H9 (cell line): ENCODE measurements around the gene COG4. TPM values are rescaled to one million over a fixed set of nuclear protein-coding genes. Genes with fewer than 3 reads are reported as not detected.

Experiments
- DNase-seq: peaks from one replicate; pipeline ENCODE4 v3.0.0-alpha.2; 2017
- H2AFZ ChIP-seq: one replicate; pipeline ENCODE4 v1.6.1; 2013; ENCODE audit warnings: mild to moderate bottlenecking, low read length, control low read depth, moderate library complexity
- H2AK5ac ChIP-seq: 2 replicates; pipeline ENCODE4 v1.6.1; 2013; ENCODE audit warnings: low read length, control low read depth, mixed read lengths; ENCODE audit not compliant: insufficient read length
- H2BK120ac ChIP-seq: one replicate; pipeline ENCODE4 v1.6.1; 2013; ENCODE audit warnings: low read depth, mild to moderate bottlenecking, low read length, control low read depth, inconsistent platforms; ENCODE audit not compliant: poor library complexity, severe bottlenecking
- H2BK12ac ChIP-seq: 2 replicates; pipeline ENCODE4 v1.6.1; 2013; ENCODE audit warnings: low read length, control low read depth, mixed read lengths, low read depth; ENCODE audit not compliant: insufficient read length
- H2BK15ac ChIP-seq: 2 replicates; pipeline ENCODE4 v1.6.1; 2013; ENCODE audit warnings: low read depth, low read length, control low read depth
- H2BK20ac ChIP-seq: one replicate; pipeline ENCODE4 v1.6.1; 2013; ENCODE audit warnings: low read depth, mild to moderate bottlenecking, low read length, control low read depth, inconsistent platforms; ENCODE audit not compliant: poor library complexity, severe bottlenecking
- H2BK5ac ChIP-seq: 2 replicates; pipeline ENCODE4 v1.6.1; 2013; ENCODE audit warnings: low read length, control low read depth, mixed read lengths; ENCODE audit not compliant: insufficient read length
- H3K14ac ChIP-seq: 2 replicates; pipeline ENCODE4 v1.6.1; 2013; ENCODE audit warnings: low read length, control low read depth; ENCODE audit not compliant: insufficient read depth
- H3K18ac ChIP-seq: 2 replicates; pipeline ENCODE4 v1.6.1; 2013; ENCODE audit warnings: low read depth, mild to moderate bottlenecking, mixed read lengths, low read length, control low read depth; ENCODE audit not compliant: insufficient read length
- H3K23ac ChIP-seq: 2 replicates; pipeline ENCODE4 v1.6.1; 2013; ENCODE audit warnings: low read length, control low read depth, mixed read lengths, low read depth; ENCODE audit not compliant: insufficient read length
- H3K23me2 ChIP-seq: 2 replicates; pipeline ENCODE4 v1.6.1; 2013; ENCODE audit warnings: low read depth, mild to moderate bottlenecking, mixed read lengths, low read length, control low read depth; ENCODE audit not compliant: insufficient read length, poor library complexity, severe bottlenecking
- H3K27ac ChIP-seq: 2 replicates; pipeline ENCODE4 v1.5.1; 2013; ENCODE audit warnings: low read length, control low read depth, mixed read lengths, low read depth; ENCODE audit not compliant: insufficient read length
- H3K27me3 ChIP-seq: 2 replicates; pipeline ENCODE4 v1.6.1; 2013; ENCODE audit warnings: low read length, control low read depth, inconsistent platforms; ENCODE audit not compliant: insufficient read depth
- H3K4ac ChIP-seq: 2 replicates; pipeline ENCODE4 v1.6.1; 2013; ENCODE audit warnings: low read depth, mild to moderate bottlenecking, control low read depth, inconsistent platforms, low read length, moderate library complexity
- H3K4me1 ChIP-seq: 2 replicates; pipeline ENCODE4 v1.6.1; 2013; ENCODE audit warnings: low read length, control low read depth, inconsistent platforms; ENCODE audit not compliant: insufficient read depth
- H3K4me2 ChIP-seq: 2 replicates; pipeline ENCODE4 v1.6.1; 2013; ENCODE audit warnings: low read length, control low read depth, mixed read lengths; ENCODE audit not compliant: insufficient read length, insufficient read depth
- H3K56ac ChIP-seq: 2 replicates; pipeline ENCODE4 v1.6.1; 2013; ENCODE audit warnings: low read depth, mild to moderate bottlenecking, mixed read lengths, low read length, control low read depth; ENCODE audit not compliant: insufficient read length
- H3K79me1 ChIP-seq: 2 replicates; pipeline ENCODE4 v1.6.1; 2013; ENCODE audit warnings: low read depth, mild to moderate bottlenecking, moderate library complexity, low read length, control low read depth, inconsistent platforms; ENCODE audit not compliant: insufficient read depth, poor library complexity, severe bottlenecking
- H3K79me2 ChIP-seq: 2 replicates; pipeline ENCODE4 v1.6.1; 2013; ENCODE audit warnings: low read length, control low read depth, inconsistent platforms; ENCODE audit not compliant: insufficient read depth
- H3K9ac ChIP-seq: 2 replicates; pipeline ENCODE4 v1.6.1; 2013; ENCODE audit warnings: low read length, control low read depth, mixed read lengths; ENCODE audit not compliant: insufficient read length; ENCODE audit errors: extremely low read depth
- H3K9me3 ChIP-seq: one replicate; pipeline ENCODE4 v1.6.1; 2013; ENCODE audit warnings: low read depth, low read length, inconsistent platforms; ENCODE audit not compliant: control insufficient read depth
- H3T11ph ChIP-seq: one replicate; pipeline ENCODE4 v1.6.1; 2013; ENCODE audit warnings: mild to moderate bottlenecking, low read length, control low read depth, inconsistent platforms
- H4K20me1 ChIP-seq: one replicate; pipeline ENCODE4 v1.6.1; 2013; ENCODE audit not compliant: control insufficient read depth, insufficient read length, insufficient read depth
- H4K5ac ChIP-seq: 2 replicates; pipeline ENCODE4 v1.6.1; 2013; ENCODE audit warnings: low read depth, mild to moderate bottlenecking, mixed read lengths, low read length, control low read depth; ENCODE audit not compliant: insufficient read length
- H4K8ac ChIP-seq: replicated peaks from 2 replicates; pipeline ENCODE4 v1.6.1; 2013; ENCODE audit warnings: low read length, control low read depth, mixed read lengths, low read depth; ENCODE audit not compliant: insufficient read length
- H4K91ac ChIP-seq: 2 replicates; pipeline ENCODE4 v1.6.1; 2013; ENCODE audit warnings: low read depth, mild to moderate bottlenecking, moderate library complexity, mixed read lengths, low read length, control low read depth; ENCODE audit not compliant: insufficient read length
- H3K27ac Mint-ChIP-seq, 3 experiments: 2 replicates in 2 of 3; 3 replicates in 1 of 3; pipeline ENCODE4 v1.8.0; 2020 to 2021; ENCODE audit warnings: mixed read lengths in 3 of 3, mild to moderate bottlenecking in 1 of 3, moderate library complexity in 1 of 3
- H3K27me3 Mint-ChIP-seq: 2 replicates; pipeline ENCODE4 v1.8.0; 2021; ENCODE audit warnings: low read depth, mild to moderate bottlenecking, moderate library complexity, mixed read lengths
- H3K36me3 Mint-ChIP-seq, 3 experiments: 2 replicates in 2 of 3; 3 replicates in 1 of 3; pipeline ENCODE4 v1.8.0; 2020 to 2021; ENCODE audit warnings: low read depth in 3 of 3, mixed read lengths in 3 of 3; ENCODE audit not compliant: insufficient read depth in 1 of 3
- H3K4me1 Mint-ChIP-seq, 2 experiments: 2 replicates each; pipeline ENCODE4 v1.8.0; 2020; ENCODE audit warnings: mixed read lengths in 2 of 2
- H3K4me3 Mint-ChIP-seq, 2 experiments: 2 replicates in 1 of 2; 3 replicates in 1 of 2; pipeline ENCODE4 v1.8.0; 2020 to 2021; ENCODE audit warnings: mild to moderate bottlenecking in 2 of 2, mixed read lengths in 2 of 2, moderate library complexity in 1 of 2
- H3K9me3 Mint-ChIP-seq, 2 experiments: 2 replicates in 1 of 2; 3 replicates in 1 of 2; pipeline ENCODE4 v1.8.0; 2020; ENCODE audit warnings: mild to moderate bottlenecking in 2 of 2, mixed read lengths in 2 of 2, moderate library complexity in 1 of 2
- CTCF ChIP-seq: fragments of 200-600 bp; sonication (generic); conservative IDR thresholded peaks from 3 replicates; pipeline ENCODE4 v1.8.0; 2021; ENCODE audit warnings: antibody characterized with exemption, mild to moderate bottlenecking
- WGBS: extraction: QIAGEN DNeasy Blood & Tissue Kit; methylation state at CpG from one replicate; pipeline ENCODE4 v1.1.7; 2013; ENCODE audit warnings: missing lambda C conversion rate, low lambda C conversion rate, mixed read lengths; ENCODE audit not compliant: insufficient read length; ENCODE audit errors: extremely low coverage; 5-methylcytosine and 5-hydroxymethylcytosine counted together
- total RNA-seq: library from RNA; stranded (reverse); gene quantifications from 2 replicates; pipeline ENCODE4 v1.2.1, GENCODE V29; 2021

Gene COG4
- total RNA-seq, 1 experiment from 2014 or later, result 51.9 TPM

GRCh38 chr16:70569752-70570151, 46.4 kb upstream of the COG4 start:
- no peaks in the 10 kb centered on the region for H4K20me1 ChIP-seq
- H3K23me2 ChIP-seq, result no peaks in the 10 kb centered on the region
- no peak overlapping the region for H4K5ac ChIP-seq
- H3K56ac ChIP-seq, result no peak overlapping the region
- H2AFZ ChIP-seq, result no peak overlapping the region
- H3K79me1 ChIP-seq, result peaks cover 7% of the 10 kb centered on the region
- Mint-ChIP-seq H3K36me3 (peaks cover 67 to 99% (median 90%) of the 10 kb centered on the region in 3 experiments), H3K9me3 (no peaks in the 10 kb centered on the region), H3K27ac (no peak overlapping the region), H3K27me3 (no peaks in the 10 kb centered on the region), H3K4me3 (no peak overlapping the region), H3K4me1 (peaks cover 7 to 8% of the 10 kb centered on the region in 2 experiments)
- no peak overlapping the region for H3T11ph ChIP-seq
- no peak overlapping the region for H4K8ac ChIP-seq
- H3K4me2 ChIP-seq, result no peak overlapping the region
- no peak overlapping the region for H2BK15ac ChIP-seq
- H3K9ac ChIP-seq, result no peak overlapping the region
- H3K79me2 ChIP-seq, result no peaks in the 10 kb centered on the region
- no peak overlapping the region for H4K91ac ChIP-seq
- WGBS, result no CpG with 5 or more reads among the region's 6 CpGs
- H2BK12ac ChIP-seq, result no peak overlapping the region
- H3K9me3 ChIP-seq, result no peaks in the 10 kb centered on the region
- H2AK5ac ChIP-seq, result no peak overlapping the region
- H3K23ac ChIP-seq, result no peak overlapping the region
- TF ChIP-seq CTCF, result no peak
- H3K27ac ChIP-seq, result no peak overlapping the region
- no peak overlapping the region for H2BK20ac ChIP-seq
- no peak overlapping the region for H2BK120ac ChIP-seq
- no peaks in the 10 kb centered on the region for H3K27me3 ChIP-seq
- DNase-seq, result no peak
- H3K14ac ChIP-seq, result no peak overlapping the region
- no peak overlapping the region for H3K4ac ChIP-seq
- no peak overlapping the region for H2BK5ac ChIP-seq
- H3K18ac ChIP-seq, result no peak overlapping the region
- H3K4me1 ChIP-seq, result no peaks in the 10 kb centered on the region
